SK-N-SH treated with all-trans-retinoic acid at 6 μM for 48 hours (cell line): ENCODE measurements around the gene GRIK2.

Experiments used
- ATAC-seq: fragments of 200-7000 bp; cut with Tn5 transposase; 3 replicates; pipeline ENCODE4 v1.9.1; 2020; ENCODE audit warnings: mild to moderate bottlenecking, moderate library complexity
- ARNTL ChIP-seq: fragments of 450-650 bp; formaldehyde crosslinking; IDR thresholded peaks from 2 replicates; pipeline ENCODE4 v1.5.0; 2020; ENCODE audit warnings: low read depth, mild to moderate bottlenecking, moderate library complexity, borderline replicate concordance
- BACH2 ChIP-seq: fragments of 250-450 bp; sonication (Bioruptor Pico); IDR thresholded peaks from 2 replicates; pipeline ENCODE4 v1.9.0; 2021; ENCODE audit warnings: mild to moderate bottlenecking, borderline replicate concordance
- CSDC2 ChIP-seq: fragments of 250-450 bp; sonication (Bioruptor Pico); IDR thresholded peaks from 2 replicates; pipeline ENCODE4 v1.5.0; 2020; ENCODE audit warnings: mild to moderate bottlenecking, moderate library complexity
- CSRNP3 ChIP-seq: fragments of 250-450 bp; sonication (Bioruptor Pico); IDR thresholded peaks from 2 replicates; pipeline ENCODE4 v1.5.1; 2021; ENCODE audit warnings: mild to moderate bottlenecking, moderate library complexity
- ESRRG ChIP-seq: fragments of 250-450 bp; sonication (Bioruptor Pico); IDR thresholded peaks from 2 replicates; pipeline ENCODE4 v1.6.1; 2021; ENCODE audit warnings: mild to moderate bottlenecking
- ISL1 ChIP-seq: fragments of 250-450 bp; sonication (Bioruptor Pico); IDR thresholded peaks from 2 replicates; pipeline ENCODE4 v2.1.2; 2022; ENCODE audit warnings: mild to moderate bottlenecking, moderate library complexity
- PATZ1 ChIP-seq: fragments of 250-450 bp; sonication (Bioruptor Pico); IDR thresholded peaks from 2 replicates; pipeline ENCODE4 v1.8.0; 2020; ENCODE audit warnings: mild to moderate bottlenecking, moderate library complexity, borderline replicate concordance
- PPARA ChIP-seq: fragments of 250-450 bp; sonication (Bioruptor Pico); IDR thresholded peaks from 2 replicates; pipeline ENCODE4 v1.5.0; 2020; ENCODE audit warnings: mild to moderate bottlenecking, borderline replicate concordance
- RARB ChIP-seq: fragments of 250-450 bp; sonication (Bioruptor Pico); IDR thresholded peaks from 2 replicates; pipeline ENCODE4 v1.8.0; 2021; ENCODE audit warnings: mild to moderate bottlenecking, moderate library complexity
- SNAI2 ChIP-seq: fragments of 250-450 bp; sonication (Bioruptor Pico); IDR thresholded peaks from 2 replicates; pipeline ENCODE4 v1.5.0; 2020; ENCODE audit warnings: mild to moderate bottlenecking, moderate library complexity
- TCF4 ChIP-seq: fragments of 250-450 bp; sonication (Bioruptor Pico); IDR thresholded peaks from 2 replicates; pipeline ENCODE4 v1.8.0; 2021; ENCODE audit warnings: mild to moderate bottlenecking, moderate library complexity, borderline replicate concordance
- TSHZ2 ChIP-seq: fragments of 250-450 bp; sonication (Bioruptor Pico); IDR thresholded peaks from 2 replicates; pipeline ENCODE4 v1.5.0; 2020; ENCODE audit warnings: mild to moderate bottlenecking, moderate library complexity
- ZC3H10 ChIP-seq: fragments of 250-450 bp; sonication (Bioruptor Pico); IDR thresholded peaks from 2 replicates; pipeline ENCODE4 v1.5.1; 2021; ENCODE audit warnings: mild to moderate bottlenecking, moderate library complexity
- ZFP3 ChIP-seq: fragments of 250-450 bp; sonication (Bioruptor Pico); IDR thresholded peaks from 2 replicates; pipeline ENCODE4 v1.5.0; 2020; ENCODE audit warnings: mild to moderate bottlenecking, moderate library complexity
- ZFP30 ChIP-seq: fragments of 450-650 bp; formaldehyde crosslinking; IDR thresholded peaks from 2 replicates; pipeline ENCODE4 v1.5.0; 2022; ENCODE audit warnings: mild to moderate bottlenecking, moderate library complexity

Gene GRIK2

GRCh38 chr6:101722991-101723579, 329.6 kb downstream of the GRIK2 start:
- no peak for TF ChIP-seq BACH2 (CRISPR knock-in tag)
- peak; percentile 67 for TF ChIP-seq ISL1 (CRISPR knock-in tag)
- 0 out of 2 replicates have a peak, but pooled peaks have one; percentile 41 for TF ChIP-seq ZC3H10 (CRISPR knock-in tag)
- 0 out of 2 replicates have a peak, but pooled peaks have one; percentile 15 for TF ChIP-seq PATZ1 (CRISPR knock-in tag)
- TF ChIP-seq ZFP30 = no peak
- no peak for TF ChIP-seq CSDC2 (CRISPR knock-in tag)
- no peak for TF ChIP-seq CSRNP3 (CRISPR knock-in tag)
- no peak for TF ChIP-seq TSHZ2
- TF ChIP-seq PPARA = no peak
- ATAC-seq = peak; percentile 96

- no peak for TF ChIP-seq PATZ1 (CRISPR knock-in tag)
- no peak for TF ChIP-seq ESRRG
- TF ChIP-seq TCF4 (CRISPR knock-in tag) = peak; percentile 91
- TF ChIP-seq TSHZ2 = 0 out of 2 replicates have a peak, but pooled peaks have one; percentile 59
- peak; percentile 72; the same call in 1 of the 2 replicates for TF ChIP-seq SNAI2 (CRISPR knock-in tag)
- peak; percentile 78; the same call in 1 of the 2 replicates for TF ChIP-seq CSRNP3 (CRISPR knock-in tag)
- TF ChIP-seq ISL1 (CRISPR knock-in tag) = peak; percentile 91
- peak; percentile 81; the same call in 2 of the 3 replicates for ATAC-seq
Measured at GRCh38 chr6:101728388-101728787, 334.9 kb downstream of the GRIK2 start.

- no peak for ATAC-seq
- TF ChIP-seq ZC3H10 (CRISPR knock-in tag) (no peak), ARNTL (CRISPR knock-in tag) (no peak), CSRNP3 (CRISPR knock-in tag) (no peak), RARB (CRISPR knock-in tag) (no peak), ZFP3 (no peak), TCF4 (CRISPR knock-in tag) (no peak), PATZ1 (CRISPR knock-in tag) (no peak)
Measured at GRCh38 chr6:101728956-101729355, 335.4 kb downstream of the GRIK2 start.
